ENCODE data around the gene RUFY2.
"Not testable (repeated sequence)": the region's sequence is repeated elsewhere in the genome, so short reads cannot be mapped to it uniquely, and the experiment has no call there.

Gene RUFY2, protein sequence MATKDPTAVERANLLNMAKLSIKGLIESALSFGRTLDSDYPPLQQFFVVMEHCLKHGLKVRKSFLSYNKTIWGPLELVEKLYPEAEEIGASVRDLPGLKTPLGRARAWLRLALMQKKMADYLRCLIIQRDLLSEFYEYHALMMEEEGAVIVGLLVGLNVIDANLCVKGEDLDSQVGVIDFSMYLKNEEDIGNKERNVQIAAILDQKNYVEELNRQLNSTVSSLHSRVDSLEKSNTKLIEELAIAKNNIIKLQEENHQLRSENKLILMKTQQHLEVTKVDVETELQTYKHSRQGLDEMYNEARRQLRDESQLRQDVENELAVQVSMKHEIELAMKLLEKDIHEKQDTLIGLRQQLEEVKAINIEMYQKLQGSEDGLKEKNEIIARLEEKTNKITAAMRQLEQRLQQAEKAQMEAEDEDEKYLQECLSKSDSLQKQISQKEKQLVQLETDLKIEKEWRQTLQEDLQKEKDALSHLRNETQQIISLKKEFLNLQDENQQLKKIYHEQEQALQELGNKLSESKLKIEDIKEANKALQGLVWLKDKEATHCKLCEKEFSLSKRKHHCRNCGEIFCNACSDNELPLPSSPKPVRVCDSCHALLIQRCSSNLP

GRCh38 chr10:68406815-68407548 is at the start of gene RUFY2:
RUFY2 (minus strand) TSS chr10:68407277; CDS start chr10:68407189, 88 bp downstream.
- DNase-seq = peak; percentile 85

GRCh38 chr10:68449698-68450097 is 42.6 kb upstream of the RUFY2 start:
- not testable (repeated sequence) for DNase-seq

- no peak for DNase-seq
Measured at GRCh38 chr10:68446179-68446578, 39.1 kb upstream of the RUFY2 start.

GRCh38 chr10:68442971-68443370 is 35.9 kb upstream of the RUFY2 start:
- no peak for DNase-seq

DNA sequence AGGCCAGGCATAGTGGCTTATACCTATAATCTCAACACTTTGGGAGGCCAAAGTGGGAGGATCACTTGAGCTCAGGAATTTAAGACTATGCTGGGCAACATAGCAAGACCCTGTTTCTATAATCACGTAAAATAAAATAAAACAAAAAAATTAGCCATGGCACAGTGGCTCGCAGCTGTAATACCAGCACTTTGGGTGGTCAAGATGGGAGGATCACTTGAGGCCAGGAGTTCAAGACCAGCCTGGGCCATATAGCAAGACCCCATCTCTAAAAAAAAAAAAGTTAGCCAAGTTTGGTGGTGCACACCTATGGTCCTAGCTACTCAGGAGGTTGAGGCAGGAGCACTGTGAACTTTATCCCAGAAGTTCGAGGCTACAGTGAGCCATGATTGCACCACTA is 33.8 kb upstream of the RUFY2 start:
- no peak for DNase-seq

DNA sequence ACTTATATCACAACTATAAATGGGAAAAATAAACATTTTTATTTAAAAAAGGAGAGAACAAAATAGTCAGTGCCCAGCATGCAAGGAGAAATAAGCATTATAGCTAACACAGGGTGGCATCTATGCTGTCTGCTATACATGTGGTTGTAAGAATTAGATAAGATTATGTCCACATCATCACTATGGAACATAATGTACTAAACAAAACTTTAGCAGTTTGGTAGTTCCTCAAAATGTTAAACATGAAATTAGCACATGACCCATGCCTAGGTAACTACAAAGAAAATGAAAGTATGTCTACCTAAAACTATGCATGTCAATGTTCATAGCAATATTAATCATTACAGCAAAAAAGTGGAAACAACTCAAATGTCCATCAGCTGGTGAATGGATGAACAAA is 28.7 kb upstream of the RUFY2 start:
- DNase-seq = no peak

DNA sequence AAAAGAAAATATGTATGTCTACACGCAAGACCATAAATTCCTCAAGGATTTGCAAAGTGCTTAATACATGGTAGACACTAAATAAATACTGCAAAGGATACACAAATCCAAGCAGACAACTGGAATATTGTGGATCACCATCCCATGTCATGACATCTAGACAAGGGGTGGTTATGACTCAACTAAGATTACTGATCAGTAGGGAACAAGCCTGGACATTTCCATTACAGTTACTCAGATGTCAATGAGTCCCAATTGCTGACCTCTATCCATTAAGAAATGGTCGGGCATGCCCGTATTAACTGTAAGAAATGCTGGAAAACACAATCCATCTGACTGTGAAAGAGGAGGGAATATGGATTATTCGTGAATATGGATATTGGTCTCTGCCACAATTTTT is 27.6 kb upstream of the RUFY2 start:
- no peak for DNase-seq

- DNase-seq = no peak
Measured at GRCh38 chr10:68428396-68429104, 21.5 kb upstream of the RUFY2 start.

DNA sequence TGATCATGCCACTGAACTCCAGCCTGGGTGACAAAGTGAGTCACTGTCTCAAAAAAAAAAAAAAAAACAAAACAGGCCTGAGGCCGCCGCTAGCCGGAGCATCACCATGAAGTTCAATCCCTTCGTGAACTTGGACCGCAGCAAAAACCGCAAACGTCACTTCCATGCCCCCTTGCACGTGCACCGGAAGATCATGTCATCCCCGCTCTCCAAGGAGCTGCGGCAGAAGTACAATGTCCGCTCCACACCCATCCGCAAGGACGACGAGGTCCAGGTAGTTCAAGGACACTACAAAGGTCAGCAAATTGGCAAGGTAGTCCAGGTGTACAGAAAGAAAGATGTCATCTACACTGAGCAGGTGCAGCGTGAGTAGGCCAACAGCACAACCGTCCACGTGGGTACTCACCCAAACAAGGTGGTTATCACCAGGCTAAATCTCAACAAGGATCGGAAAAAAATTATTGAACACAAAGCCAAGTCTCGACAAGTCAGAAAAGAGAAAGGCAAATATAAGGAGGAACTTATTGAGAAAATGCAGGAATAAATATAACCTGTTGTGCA is 17.5 kb upstream of the RUFY2 start:
- DNase-seq = no peak

DNA sequence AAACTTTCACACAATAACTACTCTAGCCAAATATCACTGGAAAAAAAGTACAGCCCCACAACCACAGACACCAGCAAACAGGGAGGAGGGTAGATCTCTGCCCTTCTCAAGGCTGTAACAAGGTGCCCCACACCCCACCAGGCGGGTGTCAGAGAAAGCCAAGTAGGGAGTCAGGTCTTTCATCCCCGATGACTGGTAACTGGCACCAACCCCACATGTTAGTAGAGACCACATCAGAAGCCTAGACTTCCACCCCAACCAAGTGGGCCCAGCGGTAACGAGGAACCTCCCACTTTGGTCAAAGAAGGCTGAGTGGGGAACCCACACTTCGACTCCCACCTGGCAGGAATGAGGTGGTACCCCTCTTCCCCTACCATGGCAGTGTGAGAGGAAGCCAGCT is 16.4 kb upstream of the RUFY2 start:
- no peak for DNase-seq

- DNase-seq = no peak
Measured at GRCh38 chr10:68419376-68419775, 12.3 kb upstream of the RUFY2 start.

DNA sequence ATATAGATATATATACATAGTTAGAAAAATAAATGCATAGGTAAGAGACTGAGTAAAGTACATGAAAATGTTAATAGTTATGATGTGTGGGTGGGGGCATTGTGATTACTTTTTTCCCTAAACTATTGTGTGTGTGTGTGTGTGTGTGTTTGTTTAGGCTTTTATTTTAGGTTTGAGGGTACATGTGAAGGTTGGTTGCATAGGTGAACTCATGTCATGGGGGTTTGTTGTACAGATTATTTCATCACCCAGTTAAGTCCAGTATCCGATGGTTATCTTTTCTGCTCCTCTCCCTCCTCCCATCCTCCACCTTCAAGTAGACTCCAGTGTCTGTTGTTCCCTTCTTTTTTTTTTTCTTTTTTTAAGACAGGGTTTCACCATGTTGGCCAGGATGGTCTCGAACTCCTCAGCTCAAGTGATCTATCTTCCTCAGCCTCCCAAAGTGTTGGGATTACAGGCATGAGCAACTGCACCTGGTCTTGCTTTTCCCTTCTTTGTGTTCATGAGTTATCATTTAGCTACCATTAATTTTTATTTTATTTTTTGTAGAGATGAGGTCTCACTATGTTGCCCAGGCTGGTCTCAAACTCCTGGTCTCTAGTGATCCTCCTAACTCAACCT is 1.9 kb upstream of the RUFY2 start:
- DNase-seq = no peak

- DNase-seq = peak; percentile 69
Measured at GRCh38 chr10:68406111-68406814, 814 bp downstream of the RUFY2 start.

- no peak for DNase-seq
Measured at GRCh38 chr10:68403701-68404100, 3.4 kb downstream of the RUFY2 start.

- DNase-seq = no peak
Measured at GRCh38 chr10:68402276-68402675, 4.8 kb downstream of the RUFY2 start.

GRCh38 chr10:68397005-68397404 is 10.1 kb downstream of the RUFY2 start:
- no peak for DNase-seq

DNA sequence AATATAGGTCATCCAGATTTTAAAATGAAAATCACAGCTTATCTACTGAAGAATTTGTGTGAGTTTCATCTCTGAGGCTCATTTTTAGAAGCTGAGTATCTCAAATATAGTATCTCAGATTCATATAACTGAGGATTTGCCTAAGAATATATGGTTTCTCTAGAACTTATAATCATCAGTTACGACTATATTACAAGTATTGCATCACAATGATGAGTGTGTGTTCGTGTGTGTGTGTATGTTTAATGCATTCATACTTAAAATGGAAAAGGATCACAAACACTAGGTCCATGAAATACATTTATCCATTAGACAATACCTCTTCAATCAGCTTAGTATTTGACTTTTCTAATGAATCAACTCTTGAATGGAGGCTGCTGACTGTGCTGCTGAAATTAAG is 21.3 kb downstream of the RUFY2 start:
- DNase-seq = no peak

GRCh38 chr10:68371604-68372003 is 35.5 kb downstream of the RUFY2 start:
- no peak for DNase-seq

GRCh38 chr10:68367121-68367520 is 40.0 kb downstream of the RUFY2 start:
- DNase-seq = no peak

DNA sequence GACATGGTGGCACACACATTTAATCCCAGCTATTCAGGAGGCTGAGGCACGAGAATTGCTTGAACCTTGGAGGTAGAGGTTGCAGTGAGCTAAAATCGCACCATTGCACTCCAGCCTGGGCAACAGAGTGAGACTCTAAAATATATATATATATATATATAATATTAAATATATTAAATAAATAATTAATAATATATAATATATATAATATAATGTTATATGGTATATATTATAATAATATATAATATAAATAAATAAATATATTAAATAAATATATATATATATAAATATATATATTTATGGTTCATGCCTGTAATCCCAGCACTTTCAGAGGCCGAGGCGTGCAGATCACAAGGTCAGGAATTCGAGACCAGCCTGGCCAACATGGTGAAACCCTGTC is 40.5 kb downstream of the RUFY2 start:
- no peak for DNase-seq

DNA sequence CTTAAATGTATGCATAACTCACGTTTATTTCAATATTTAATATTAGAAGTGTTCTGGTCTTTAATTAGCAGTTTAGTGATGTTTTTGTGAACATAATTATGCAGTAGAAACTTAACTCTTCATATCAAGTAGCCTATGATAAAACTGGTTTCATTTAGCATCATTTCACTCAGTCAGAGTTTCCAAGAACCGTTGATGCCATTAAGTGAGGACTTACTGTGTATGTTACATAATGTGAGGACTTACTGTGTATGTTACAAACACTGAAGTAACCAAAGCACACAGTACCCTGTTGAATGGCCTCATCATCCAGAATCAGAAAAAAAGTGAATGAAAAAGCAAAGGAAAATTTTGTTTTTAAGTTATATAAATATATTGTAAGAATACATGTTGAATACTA is 41.5 kb downstream of the RUFY2 start:
- no peak for DNase-seq
